HFFc6 (cell line): Measurements from ENCODE around the gene CCL13. TPM values are rescaled to one million over a fixed set of nuclear protein-coding genes. Genes with fewer than 3 reads are reported as not detected.

ENCODE experiments used
- DNase-seq: peaks from one replicate; pipeline ENCODE4 v3.0.0-alpha.2; 2018
- H3K27ac Mint-ChIP-seq: 2 replicates; pipeline ENCODE4 v1.8.0; 2020; ENCODE audit warnings: mild to moderate bottlenecking, mixed read lengths
- H3K27me3 Mint-ChIP-seq: 2 replicates; pipeline ENCODE4 v1.8.0; 2021; ENCODE audit warnings: mild to moderate bottlenecking, moderate library complexity, mixed read lengths; ENCODE audit not compliant: insufficient read depth
- H3K36me3 Mint-ChIP-seq: 2 replicates; pipeline ENCODE4 v1.8.0; 2021; ENCODE audit warnings: low read depth, mixed read lengths
- H3K4me1 Mint-ChIP-seq: 2 replicates; pipeline ENCODE4 v1.8.0; 2020; ENCODE audit warnings: low read depth, mixed read lengths
- H3K4me3 Mint-ChIP-seq: 2 replicates; pipeline ENCODE4 v1.8.0; 2020; ENCODE audit warnings: mild to moderate bottlenecking, moderate library complexity, mixed read lengths
- H3K9me3 Mint-ChIP-seq: 2 replicates; pipeline ENCODE4 v1.8.0; 2020; ENCODE audit warnings: mild to moderate bottlenecking, mixed read lengths
- CTCF ChIP-seq: fragments of 200-600 bp; sonication (generic); IDR thresholded peaks from 2 replicates; pipeline ENCODE4 v1.5.0; 2021; ENCODE audit warnings: antibody characterized with exemption, mild to moderate bottlenecking
- total RNA-seq, 6 experiments: library from RNA; stranded (reverse); fragmentation: NEBNext Ultra II Directional; extraction: Animal tissue kit (Norgen Biotek cat#: 25700); gene quantifications; 2 replicates in 1 of 6; 3 replicates in 5 of 6; pipeline ENCODE4 v1.2.3, GENCODE V29; 2021

CCL13 gene
- total RNA-seq, 6 experiments from 2014 or later = not detected

- peaks cover 11% of the 10 kb centered on the region; the same call in 1 of the 2 replicates for H3K4me1 Mint-ChIP-seq
- no peak for DNase-seq
- no peak for TF ChIP-seq CTCF
- no peaks in the 10 kb centered on the region for H3K36me3 Mint-ChIP-seq
- peaks cover 14% of the 10 kb centered on the region; the same call in 1 of the 2 replicates for H3K27me3 Mint-ChIP-seq
- H3K4me3 Mint-ChIP-seq = no peak overlapping the region
- H3K27ac Mint-ChIP-seq = no peak overlapping the region
- no peaks in the 10 kb centered on the region for H3K9me3 Mint-ChIP-seq
Observed at GRCh38 chr17:34366529-34367107, 10.3 kb downstream of the CCL13 start.

DNA sequence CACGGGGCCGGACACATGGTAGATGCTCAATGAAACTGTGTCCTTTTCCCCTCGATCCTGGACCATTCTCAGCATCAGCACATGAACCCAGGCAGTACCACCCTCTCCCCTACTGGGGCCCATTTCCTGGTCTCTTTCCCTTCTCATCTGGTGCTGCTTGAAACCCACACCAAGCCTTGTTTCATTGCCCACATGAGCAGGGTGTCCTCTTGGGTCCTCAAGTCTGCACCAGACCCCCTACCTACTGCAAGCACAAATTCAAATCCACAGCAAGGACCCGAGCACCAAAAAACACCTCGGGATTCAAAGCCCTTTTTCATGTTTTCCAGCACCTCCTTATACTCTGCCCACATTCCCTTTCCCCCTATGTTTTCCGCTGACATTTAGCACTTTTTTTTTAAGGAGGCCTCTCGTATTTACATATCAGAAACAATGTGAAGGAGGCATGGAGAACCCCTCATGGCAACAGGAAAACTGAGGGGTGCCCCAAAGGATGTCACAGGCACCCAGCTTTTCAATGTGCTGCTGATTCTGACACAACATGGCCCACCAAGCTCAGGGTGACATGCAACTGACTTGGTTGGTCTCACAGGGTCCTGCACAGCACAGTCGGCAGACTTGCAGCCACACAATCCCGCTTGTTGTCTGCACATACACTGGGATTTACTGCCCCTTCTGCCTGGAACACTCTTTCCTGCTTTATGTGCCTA lies 11.4 kb downstream of the CCL13 start:
- H3K4me3 Mint-ChIP-seq = no peak overlapping the region

DNA sequence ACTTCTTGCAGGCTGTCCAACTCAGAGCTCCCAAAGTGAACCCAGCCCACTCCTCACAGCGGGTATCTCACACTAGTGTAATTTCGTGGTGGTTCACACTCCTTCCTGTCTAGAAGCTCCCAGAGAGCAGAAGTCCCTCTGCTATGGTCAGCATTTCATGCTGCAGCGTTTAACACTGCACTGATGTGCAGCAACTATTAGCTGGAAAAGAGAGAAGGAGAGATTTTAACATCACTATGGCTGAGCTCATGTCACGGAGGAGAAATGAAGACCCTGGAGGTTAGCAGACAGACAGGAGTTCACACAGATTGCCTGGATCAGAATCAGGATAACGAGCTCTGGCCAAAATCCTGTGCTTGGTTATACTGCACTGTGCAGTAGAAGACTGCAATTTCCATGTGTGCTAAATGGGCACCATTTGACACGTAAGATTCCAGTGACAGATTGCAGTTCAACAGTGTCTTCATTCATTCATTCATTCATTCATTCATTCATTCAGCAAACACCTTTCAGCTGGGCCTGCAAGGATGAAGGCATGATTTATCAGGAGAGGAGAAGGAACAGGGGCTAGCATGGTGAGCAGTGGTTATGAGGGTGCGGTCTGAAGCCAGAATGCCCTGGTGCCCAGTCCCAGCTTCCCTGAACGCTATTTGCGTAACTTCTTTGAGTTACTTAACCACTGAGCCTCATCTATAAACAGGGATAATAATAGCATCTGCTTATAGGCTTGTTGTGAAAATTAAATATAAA lies 12.1 kb downstream of the CCL13 start:
- no peak overlapping the region for H3K27ac Mint-ChIP-seq
- peaks cover 12% of the 10 kb centered on the region; the same call in 1 of the 2 replicates for H3K4me1 Mint-ChIP-seq
- H3K36me3 Mint-ChIP-seq = no peaks in the 10 kb centered on the region
- H3K27me3 Mint-ChIP-seq = peaks cover 14% of the 10 kb centered on the region; the same call in 1 of the 2 replicates
- DNase-seq = no peak
- no peaks in the 10 kb centered on the region for H3K9me3 Mint-ChIP-seq
- no peak for TF ChIP-seq CTCF
- H3K4me3 Mint-ChIP-seq = no peak overlapping the region

More for the DNA sequence above, 11.4 kb downstream of the CCL13 start:
- H3K36me3 Mint-ChIP-seq = no peaks in the 10 kb centered on the region
- DNase-seq = no peak
- peaks cover 14% of the 10 kb centered on the region; the same call in 1 of the 2 replicates for H3K27me3 Mint-ChIP-seq
- TF ChIP-seq CTCF = no peak
- H3K4me1 Mint-ChIP-seq = peaks cover 12% of the 10 kb centered on the region; the same call in 1 of the 2 replicates
- H3K27ac Mint-ChIP-seq = no peak overlapping the region
- no peaks in the 10 kb centered on the region for H3K9me3 Mint-ChIP-seq

- no peak for DNase-seq
- H3K4me1 Mint-ChIP-seq = peaks cover 12% of the 10 kb centered on the region; the same call in 1 of the 2 replicates
Observed at GRCh38 chr17:34368946-34369500, 12.7 kb downstream of the CCL13 start.

More at GRCh38 chr17:34368946-34369500, 12.7 kb downstream of the CCL13 start:
- H3K4me3 Mint-ChIP-seq = no peak overlapping the region
- H3K27ac Mint-ChIP-seq = no peak overlapping the region
- no peaks in the 10 kb centered on the region for H3K9me3 Mint-ChIP-seq
- no peaks in the 10 kb centered on the region for H3K36me3 Mint-ChIP-seq
- peaks cover 14% of the 10 kb centered on the region for H3K27me3 Mint-ChIP-seq
- no peak for TF ChIP-seq CTCF
